A673 (cell line): ENCODE data around the gene MTMR3. TPM values are rescaled to one million over a fixed set of nuclear protein-coding genes. Genes with fewer than 3 reads are reported as not detected.

ENCODE experiments used
- BruUV-seq: library from RNA; stranded (reverse); fragments of 400-500 nt; replicated peaks from 2 replicates; lab custom pipeline; 2021; lab: Mats Ljungman, UMichigan
- CTCF ChIA-PET: fragments of 300-600 bp; sonication (Branson Sonifier 250); formaldehyde crosslinking; loops from one replicate; lab custom pipeline; 2022; ENCODE audit warnings: antibody characterized with exemption; lab: Charles Lee
- POLR2A ChIA-PET: fragments of 300-600 bp; sonication (Branson Sonifier 250); formaldehyde crosslinking; loops from one replicate; lab custom pipeline; 2022; ENCODE audit warnings: antibody characterized with exemption; ENCODE audit not compliant: low non-redundant PET; lab: Charles Lee
- DNase-seq: peaks from one replicate; pipeline ENCODE4 v3.0.0-alpha.2; 2015; ENCODE audit warnings: low spot score
- H3K27ac ChIP-seq: fragments of 200-600 bp; sonication (generic); 2 replicates; pipeline ENCODE4 v1.5.1; 2016; ENCODE audit warnings: mixed run types, low read depth, mild to moderate bottlenecking, mixed read lengths, antibody characterized with exemption, low read length; ENCODE audit not compliant: poor library complexity, severe bottlenecking
- H3K27me3 ChIP-seq: fragments of 200-600 bp; sonication (generic); replicated peaks from 2 replicates; pipeline ENCODE4 v1.6.1; 2017; ENCODE audit warnings: mixed run types, low read depth, mild to moderate bottlenecking, mixed read lengths, antibody characterized with exemption, low read length; ENCODE audit not compliant: insufficient read depth, poor library complexity
- H3K36me3 ChIP-seq: fragments of 200-600 bp; sonication (generic); 2 replicates; pipeline ENCODE4 v1.6.1; 2016; ENCODE audit warnings: mixed run types, mild to moderate bottlenecking, mixed read lengths, antibody characterized with exemption, low read length; ENCODE audit not compliant: insufficient read depth, poor library complexity, severe bottlenecking
- H3K4me1 ChIP-seq: fragments of 200-600 bp; sonication (generic); 2 replicates; pipeline ENCODE4 v1.6.1; 2017; ENCODE audit warnings: mixed run types, mild to moderate bottlenecking, mixed read lengths, antibody characterized with exemption, low read length; ENCODE audit not compliant: insufficient read depth, poor library complexity, severe bottlenecking
- H3K4me3 ChIP-seq: fragments of 200-600 bp; sonication (generic); 2 replicates; pipeline ENCODE4 v1.5.1; 2016; ENCODE audit warnings: low read depth, mixed run types, mild to moderate bottlenecking, mixed read lengths, low read length; ENCODE audit not compliant: poor library complexity, severe bottlenecking
- H3K9me3 ChIP-seq: fragments of 200-600 bp; sonication (generic); 2 replicates; pipeline ENCODE4 v1.6.1; 2016; ENCODE audit warnings: mixed run types, low read depth, mild to moderate bottlenecking, mixed read lengths, antibody characterized with exemption, low read length; ENCODE audit not compliant: poor library complexity, severe bottlenecking
- CTCF ChIP-seq: fragments of 300-800, 200-600 bp; sonication (generic); conservative IDR thresholded peaks from 2 replicates; pipeline ENCODE4 v1.5.1; 2017; ENCODE audit warnings: low read depth, mild to moderate bottlenecking, antibody characterized with exemption, low read length, moderate library complexity, mixed read lengths
- EZH2 ChIP-seq: fragments of 200-600 bp; sonication (generic); IDR thresholded peaks from 2 replicates; pipeline ENCODE4 v1.6.1; 2017; ENCODE audit warnings: borderline replicate concordance, low read depth, mild to moderate bottlenecking, mixed read lengths, antibody characterized with exemption, low read length; ENCODE audit not compliant: poor library complexity, severe bottlenecking
- intact Hi-C: fragments of 100-400 bp; cut with micrococcal nuclease; formaldehyde crosslinking; loops from one replicate; pipeline ENCODE4 v1.10.0; 2022; ENCODE audit not compliant: unreplicated experiment
- total RNA-seq: library from RNA; stranded (reverse); gene quantifications from 2 replicates; pipeline ENCODE4 v1.2.3, GENCODE V29; 2021

MTMR3 gene
- total RNA-seq, 1 experiment from 2014 or later = 25.0 TPM

DNA sequence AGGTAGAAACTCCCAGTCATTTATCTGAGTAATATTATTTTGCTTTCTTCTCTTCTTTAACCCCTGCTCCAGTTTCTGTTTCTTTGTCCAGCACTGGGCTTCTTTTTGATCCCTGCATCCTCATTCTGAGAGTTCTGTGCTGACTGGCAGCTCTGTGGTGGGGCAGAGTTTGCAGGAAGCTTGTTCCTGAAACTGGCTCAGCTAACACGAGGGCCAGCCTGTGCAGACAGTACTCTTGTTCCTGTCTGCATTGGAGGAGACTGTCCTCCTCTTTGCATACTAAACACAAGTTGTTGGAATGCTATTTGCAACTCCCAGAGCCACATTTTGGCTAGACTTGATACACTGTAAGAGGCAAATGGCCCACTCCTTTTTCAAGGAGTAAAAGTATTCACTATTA, 104.2 kb downstream of the MTMR3 start:
- BruUV-seq = no TSS peak

GRCh38 chr22:29988719-29989118, 105.7 kb downstream of the MTMR3 start:
- POLR2A ChIA-PET = interaction anchor here (0.6 kb wide), 1 partner anchor 142 kb away, joined by 3 read pairs; no protein-coding TSS in a partner anchor
- no peaks in the 10 kb centered on the region for H3K27me3 ChIP-seq
- intact Hi-C loops = no loop called here
- CTCF ChIA-PET = no interaction called here
- no peaks in the 10 kb centered on the region for H3K36me3 ChIP-seq
- H3K4me3 ChIP-seq = no peak overlapping the region
- no peak for DNase-seq
- no peaks in the 10 kb centered on the region for H3K9me3 ChIP-seq
- no peak overlapping the region for H3K27ac ChIP-seq
- no TSS peak for BruUV-seq
- no peaks in the 10 kb centered on the region for H3K4me1 ChIP-seq
- no peak for TF ChIP-seq EZH2
- TF ChIP-seq CTCF = no peak

More for the DNA sequence above, 104.2 kb downstream of the MTMR3 start:
- Histone ChIP-seq H3K4me1 (no peaks in the 10 kb centered on the region), H3K36me3 (no peaks in the 10 kb centered on the region), H3K27ac (no peak overlapping the region), H3K9me3 (no peaks in the 10 kb centered on the region), H3K4me3 (no peak overlapping the region), H3K27me3 (no peaks in the 10 kb centered on the region)
- TF ChIP-seq CTCF (no peak), EZH2 (no peak)
- POLR2A ChIA-PET = no interaction called here
- no peak for DNase-seq
- intact Hi-C loops = no loop called here
- CTCF ChIA-PET = no interaction called here

DNA sequence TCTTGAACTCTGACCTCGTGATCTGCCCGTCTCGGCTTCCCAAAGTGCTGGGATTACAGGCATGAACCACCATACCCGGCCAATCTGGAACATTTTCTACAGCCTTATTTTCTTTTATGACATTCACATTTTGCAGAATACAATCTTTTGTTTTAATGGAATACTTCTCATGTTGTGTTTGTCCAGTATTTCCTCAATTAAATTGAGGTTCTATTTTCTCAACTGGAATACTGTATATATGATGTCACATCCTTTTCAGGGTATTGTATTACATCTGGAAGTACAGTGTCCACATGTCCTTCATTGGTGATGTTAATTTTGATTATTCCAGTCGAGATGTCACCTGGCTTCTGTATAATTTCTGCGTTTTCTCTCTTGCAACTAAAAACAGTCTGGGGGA, 106.5 kb downstream of the MTMR3 start:
- CTCF ChIA-PET = interaction anchor here (0.9 kb wide), 1 partner anchor 16 kb away, joined by 3 read pairs; no protein-coding TSS in a partner anchor
- no peaks in the 10 kb centered on the region for H3K4me1 ChIP-seq
- intact Hi-C loops = no loop called here
- no peaks in the 10 kb centered on the region for H3K9me3 ChIP-seq
- POLR2A ChIA-PET = interaction anchor here (0.6 kb wide), 1 partner anchor 143 kb away, joined by 3 read pairs; no protein-coding TSS in a partner anchor
- no peak overlapping the region for H3K4me3 ChIP-seq
- TF ChIP-seq EZH2 = no peak
- no peak for TF ChIP-seq CTCF
- H3K36me3 ChIP-seq = no peaks in the 10 kb centered on the region
- BruUV-seq = no TSS peak
- DNase-seq = no peak
- no peak overlapping the region for H3K27ac ChIP-seq
- H3K27me3 ChIP-seq = no peaks in the 10 kb centered on the region
